NCI-H1417 treated with DMSO at 0.1 percent for 48 hours (cell line): ENCODE measurements around the gene CEBPE.
"Not testable (repeated sequence)": the region's sequence is repeated elsewhere in the genome, so short reads cannot be mapped to it uniquely, and the experiment has no call there.

Experiments
- DNase-seq: peaks from one replicate; lab custom pipeline; 2025; lab: John Stamatoyannopoulos, UW

Gene CEBPE

DNA sequence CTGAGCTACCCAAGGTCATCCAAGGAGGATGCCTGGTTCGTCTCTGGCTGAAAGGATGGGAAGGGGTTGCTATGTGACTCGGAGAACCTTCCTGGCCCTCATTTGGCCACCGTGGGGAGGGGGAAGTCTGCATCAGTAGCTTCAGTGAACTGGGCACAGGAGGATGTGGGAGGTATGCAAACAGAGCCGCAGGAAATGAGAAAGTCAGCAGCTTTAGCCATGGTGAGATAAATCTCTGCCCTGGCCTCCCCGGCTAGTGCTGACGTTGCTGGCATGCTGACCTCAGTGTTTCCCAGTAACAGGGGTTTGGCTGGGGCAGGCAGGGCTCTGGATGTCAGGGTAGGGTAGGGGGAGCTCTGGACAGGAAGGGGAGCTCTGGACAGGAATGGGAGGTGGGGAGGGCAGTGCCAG, 2.3 kb upstream of the CEBPE start:
- DNase-seq = no peak

- peak; percentile 57 for DNase-seq
Observed at GRCh38 chr14:23120541-23121251, 1.6 kb upstream of the CEBPE start.

DNA sequence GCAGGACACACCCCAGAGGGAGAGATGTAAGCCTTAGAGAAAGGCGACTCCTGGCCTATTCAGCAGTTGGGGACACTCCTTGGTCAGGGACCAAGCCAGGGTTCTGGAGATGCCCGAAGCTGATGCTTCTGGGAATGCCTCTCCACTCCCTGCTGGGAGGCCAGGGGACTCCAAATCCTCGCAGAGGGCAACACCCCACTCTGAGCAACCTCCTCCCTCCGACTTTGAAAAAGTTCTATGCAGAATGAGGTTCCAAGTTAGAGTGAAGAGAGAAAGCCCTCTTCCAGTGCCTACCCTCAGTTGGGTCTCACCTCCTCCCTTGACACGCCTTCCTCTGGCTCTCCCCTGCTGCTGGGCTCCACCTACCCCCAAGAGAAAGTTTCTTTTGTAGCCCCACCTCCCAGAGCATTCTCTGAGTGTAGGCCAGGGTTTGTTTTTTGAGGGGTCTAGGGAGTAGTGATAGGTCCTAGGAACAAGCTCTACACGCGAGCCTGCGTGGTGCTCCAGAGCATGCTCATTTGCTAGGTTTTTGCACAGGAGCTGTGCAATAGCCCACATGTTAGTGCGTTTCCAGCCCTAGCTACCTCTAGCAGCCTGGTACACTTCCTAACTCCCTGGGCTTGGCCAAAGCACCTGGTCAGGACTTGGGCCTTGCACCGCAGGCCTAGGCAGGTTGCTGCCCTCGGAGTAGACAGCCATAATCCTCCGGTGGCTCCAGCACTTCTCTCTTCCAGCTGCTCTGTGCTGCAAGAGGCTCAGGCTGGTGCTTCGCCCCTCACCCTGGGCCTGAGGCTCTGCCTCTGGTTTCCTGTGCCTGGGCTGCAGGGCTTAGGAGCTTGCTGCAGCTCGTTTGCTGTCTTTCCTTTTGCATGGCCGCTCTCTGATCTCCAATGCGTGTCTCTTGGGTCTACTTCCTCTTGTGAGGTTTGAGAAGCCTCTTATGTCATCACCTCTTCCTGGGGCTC, 590 bp upstream of the CEBPE start:
- DNase-seq = no peak

- DNase-seq = no peak
Observed at GRCh38 chr14:23117371-23118020, 1.6 kb downstream of the CEBPE start.

- DNase-seq = no peak
Observed at GRCh38 chr14:23115918-23116317, 3.1 kb downstream of the CEBPE start.

- DNase-seq = no peak
Observed at GRCh38 chr14:23115039-23115731, 3.9 kb downstream of the CEBPE start.

DNA sequence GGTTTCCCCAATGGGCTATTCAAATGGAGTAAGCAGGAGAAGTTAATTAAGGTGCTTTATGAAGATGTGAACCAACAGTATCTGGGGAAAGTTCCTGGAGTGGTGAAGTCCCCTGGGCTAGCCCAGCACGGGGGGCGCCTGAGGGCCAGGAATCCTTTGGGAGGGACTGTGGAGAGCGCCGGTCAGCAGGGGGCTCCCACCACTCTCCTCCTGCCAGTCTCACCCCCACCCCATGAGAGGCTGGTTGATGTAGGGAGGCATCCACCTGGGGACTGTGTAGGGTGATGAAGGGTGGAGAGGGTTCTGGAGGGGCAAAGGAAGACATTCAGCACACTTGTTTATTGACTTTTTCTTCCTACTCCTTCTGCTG, 4.4 kb downstream of the CEBPE start:
- DNase-seq = no peak

- DNase-seq = no peak
Observed at GRCh38 chr14:23114120-23114458, 5.0 kb downstream of the CEBPE start.

DNA sequence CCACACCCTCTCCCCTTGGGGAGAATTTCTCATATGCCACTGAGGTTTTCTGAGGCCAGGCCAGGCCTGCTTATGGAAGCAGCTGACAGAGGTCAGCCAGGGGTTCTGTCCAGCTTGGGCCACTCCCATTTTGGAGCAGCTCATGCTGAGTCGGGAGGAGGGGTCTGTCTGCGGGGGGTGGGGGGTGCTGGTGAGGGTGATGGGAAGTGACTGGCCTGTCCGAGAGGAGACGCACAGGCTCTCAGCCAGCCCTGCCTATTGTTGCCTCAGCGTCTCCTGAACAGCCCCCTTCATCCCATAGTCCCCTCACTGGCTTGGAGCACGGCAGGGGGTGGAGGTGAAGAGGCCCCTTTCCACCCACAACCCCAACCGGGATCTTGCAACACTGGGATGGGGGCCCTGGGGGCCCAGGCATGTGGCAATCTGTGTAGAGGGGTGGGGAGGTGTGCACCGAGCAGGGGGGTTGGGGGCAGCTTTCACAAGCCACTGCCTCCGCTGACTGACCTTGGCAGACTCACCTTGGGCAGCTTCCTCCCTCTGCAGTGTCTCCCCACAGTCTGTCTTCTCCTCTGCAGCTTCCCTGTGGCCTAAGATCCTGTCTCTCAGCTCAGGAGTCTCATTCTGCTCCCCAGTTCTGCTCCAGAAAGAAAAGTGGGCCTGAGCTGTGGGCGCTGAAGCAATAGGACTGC, 5.5 kb downstream of the CEBPE start:
- DNase-seq = no peak

DNA sequence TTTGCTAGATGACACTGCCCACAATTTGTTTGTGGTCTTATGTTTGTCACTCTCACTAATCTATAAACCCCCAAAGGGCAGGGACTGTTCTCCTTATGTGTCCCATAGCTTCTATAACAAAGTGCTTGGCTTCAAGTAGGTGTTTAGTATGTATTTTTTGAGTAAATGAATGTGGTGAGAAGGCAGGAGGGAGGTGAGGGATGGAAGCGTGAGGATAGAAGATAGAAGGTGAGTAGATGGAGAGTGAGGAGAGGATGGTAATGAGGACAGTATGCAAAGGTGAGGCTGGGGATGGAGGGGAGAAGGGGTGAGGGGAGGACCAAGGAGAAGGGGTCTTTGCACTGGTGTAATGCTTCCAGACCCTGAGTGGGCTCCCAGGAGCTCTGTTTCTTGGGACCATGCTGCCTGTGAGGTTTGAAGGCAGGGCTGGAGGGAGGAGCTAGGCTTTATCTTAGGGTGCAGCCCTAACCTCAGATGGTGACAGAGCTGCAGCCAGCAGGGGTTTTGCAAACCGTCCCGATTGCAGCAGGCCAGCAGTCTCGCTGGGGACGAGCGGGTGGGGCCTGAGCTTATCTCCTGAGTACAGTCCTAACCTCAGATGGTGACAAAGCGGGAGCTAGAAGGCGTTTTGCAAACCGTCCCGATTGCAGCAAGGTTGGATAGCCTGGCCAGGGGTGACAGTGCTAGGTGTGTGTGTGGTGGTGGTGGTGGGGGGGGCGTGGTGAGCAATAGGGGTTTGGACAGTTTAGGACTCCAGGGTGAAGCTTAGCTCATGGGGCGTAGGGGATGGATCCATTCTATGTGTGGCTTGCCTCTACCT, 6.5 kb downstream of the CEBPE start:
- no peak for DNase-seq

- DNase-seq = no peak
Observed at GRCh38 chr14:23110579-23111365, 8.3 kb downstream of the CEBPE start.

DNA sequence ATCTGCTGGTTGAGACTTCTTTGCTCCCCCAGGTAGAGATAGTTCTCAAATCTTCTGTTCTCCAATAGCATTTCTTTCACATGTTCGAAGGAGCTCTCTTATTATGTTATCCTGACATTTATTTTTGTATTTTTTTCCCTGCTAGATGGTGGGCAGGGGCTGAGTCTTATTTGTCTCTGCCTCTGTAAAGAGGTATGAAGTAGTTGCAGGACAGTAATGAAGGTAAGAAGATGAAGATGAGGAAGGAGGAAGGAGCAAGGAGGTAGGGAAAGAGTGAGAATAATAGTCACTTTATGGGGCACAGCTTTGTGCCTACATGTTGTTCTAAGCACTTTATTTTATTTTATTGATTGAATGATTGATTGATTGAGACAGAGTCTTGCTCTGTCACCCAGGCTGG, 9.3 kb downstream of the CEBPE start:
- DNase-seq = no peak

GRCh38 chr14:23108169-23108568, 10.9 kb downstream of the CEBPE start:
- not testable (repeated sequence) for DNase-seq

GRCh38 chr14:23107620-23108019, 11.4 kb downstream of the CEBPE start:
- DNase-seq = not testable (repeated sequence)

DNA sequence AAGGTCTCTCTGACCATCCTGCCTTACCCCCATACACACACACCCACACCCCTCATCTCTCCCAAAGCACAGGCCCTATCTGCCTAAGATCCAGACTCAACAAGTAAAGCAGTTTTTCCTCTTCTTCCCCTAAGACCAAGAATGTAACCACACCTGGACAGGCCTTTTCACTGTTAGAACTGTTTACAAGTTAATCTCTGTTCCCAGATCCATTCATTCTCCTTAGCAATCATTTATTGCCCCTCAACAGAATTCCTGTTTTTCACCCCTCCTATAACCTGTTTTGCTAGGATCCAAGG, 12.4 kb downstream of the CEBPE start:
- DNase-seq = no peak

GRCh38 chr14:23105348-23105824, 13.7 kb downstream of the CEBPE start:
- no peak for DNase-seq

GRCh38 chr14:23104591-23105347, 14.3 kb downstream of the CEBPE start, which contains the start of gene CIROP:
Gene CIROP (minus strand): TSS chr14:23104989. CDS start chr14:23104920, 69 bp downstream.
- DNase-seq = no peak

- DNase-seq = no peak
Observed at GRCh38 chr14:23104070-23104590, 14.9 kb downstream of the CEBPE start.

GRCh38 chr14:23103581-23103980, 15.5 kb downstream of the CEBPE start:
- no peak for DNase-seq
